ENCODE measurements around the gene PDE4D.

- TF ChIP-seq CTCF (IDR thresholded peaks at IDR 0.05; ENCODE audit: low read length) (peak; percentile 35), EZH2 (optimal IDR thresholded peaks at IDR 0.05; ENCODE audit: low read depth, low read length) (no peak), EZH2phosphoT487 (IDR thresholded peaks at IDR 0.05; ENCODE audit: low read length) (no peak)
Observed at GRCh38 chr5:59218424-59219045, 675.0 kb downstream of the PDE4D start.

Data from MM.1S (cell line).